ENCODE results near the gene CRB3.

DNA sequence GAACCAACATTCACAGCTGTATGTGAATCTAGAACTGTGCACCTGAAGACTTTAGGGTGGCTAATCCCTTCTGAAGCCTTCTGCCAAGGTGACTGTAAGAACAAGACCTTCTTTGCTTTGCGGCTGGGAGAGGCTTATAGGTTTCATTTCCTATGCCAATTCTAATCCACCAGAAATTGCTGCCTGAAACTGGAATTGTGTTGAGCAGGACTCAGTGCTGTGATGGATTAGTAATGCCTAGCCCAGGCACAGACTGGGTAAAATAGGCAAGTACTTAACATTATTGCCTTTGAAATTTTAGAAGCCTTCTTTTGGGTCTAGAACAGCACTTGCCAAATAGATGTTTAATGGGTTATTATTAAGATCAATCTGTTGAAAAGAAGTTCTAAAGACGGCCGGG lies 16.0 kb upstream of the CRB3 start:
- TF ChIP-seq, protein P1, sequence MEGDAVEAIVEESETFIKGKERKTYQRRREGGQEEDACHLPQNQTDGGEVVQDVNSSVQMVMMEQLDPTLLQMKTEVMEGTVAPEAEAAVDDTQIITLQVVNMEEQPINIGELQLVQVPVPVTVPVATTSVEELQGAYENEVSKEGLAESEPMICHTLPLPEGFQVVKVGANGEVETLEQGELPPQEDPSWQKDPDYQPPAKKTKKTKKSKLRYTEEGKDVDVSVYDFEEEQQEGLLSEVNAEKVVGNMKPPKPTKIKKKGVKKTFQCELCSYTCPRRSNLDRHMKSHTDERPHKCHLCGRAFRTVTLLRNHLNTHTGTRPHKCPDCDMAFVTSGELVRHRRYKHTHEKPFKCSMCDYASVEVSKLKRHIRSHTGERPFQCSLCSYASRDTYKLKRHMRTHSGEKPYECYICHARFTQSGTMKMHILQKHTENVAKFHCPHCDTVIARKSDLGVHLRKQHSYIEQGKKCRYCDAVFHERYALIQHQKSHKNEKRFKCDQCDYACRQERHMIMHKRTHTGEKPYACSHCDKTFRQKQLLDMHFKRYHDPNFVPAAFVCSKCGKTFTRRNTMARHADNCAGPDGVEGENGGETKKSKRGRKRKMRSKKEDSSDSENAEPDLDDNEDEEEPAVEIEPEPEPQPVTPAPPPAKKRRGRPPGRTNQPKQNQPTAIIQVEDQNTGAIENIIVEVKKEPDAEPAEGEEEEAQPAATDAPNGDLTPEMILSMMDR (IDR thresholded peaks at IDR 0.05) = no peak
- no peak for TF ChIP-seq POLR2A (IDR thresholded peaks at IDR 0.05)

All from uterus (tissue), 2 donors.